WTC11 (cell line): ENCODE data around the gene HAND1. TPM values are rescaled to one million over a fixed set of nuclear protein-coding genes. Genes with fewer than 3 reads are reported as not detected.

Experiments used
- ATAC-seq: fragments of 200-7000 bp; cut with Tn5 transposase; 2 replicates; pipeline ENCODE4 v1.10.0; 2021; ENCODE audit warnings: mild to moderate bottlenecking, moderate library complexity
- CTCF ChIA-PET: fragments of 300-600 bp; sonication (Branson Sonifier 250); formaldehyde crosslinking; loops from one replicate; lab custom pipeline; 2021; ENCODE audit warnings: antibody characterized with exemption; lab: Charles Lee
- POLR2A ChIA-PET: fragments of 350-600 bp; sonication (Branson Sonifier 250); formaldehyde crosslinking; loops from one replicate; lab custom pipeline; 2021; ENCODE audit warnings: antibody characterized with exemption; lab: Charles Lee
- DNase-seq: peaks from one replicate; pipeline ENCODE4 v3.0.0; 2021; ENCODE audit warnings: low spot score
- H3K27ac Mint-ChIP-seq: 2 replicates; pipeline ENCODE4 v1.8.0; 2021; ENCODE audit warnings: mixed read lengths
- H3K27me3 Mint-ChIP-seq: 2 replicates; pipeline ENCODE4 v1.8.0; 2021; ENCODE audit warnings: low read depth, mild to moderate bottlenecking, moderate library complexity, mixed read lengths
- H3K36me3 Mint-ChIP-seq: 2 replicates; pipeline ENCODE4 v1.8.0; 2021; ENCODE audit warnings: mixed read lengths
- H3K4me1 Mint-ChIP-seq: 2 replicates; pipeline ENCODE4 v1.8.0; 2022; ENCODE audit warnings: mixed read lengths
- H3K4me3 Mint-ChIP-seq: 2 replicates; pipeline ENCODE4 v1.8.0; 2021; ENCODE audit warnings: mild to moderate bottlenecking, moderate library complexity, mixed read lengths
- H3K9me3 Mint-ChIP-seq: 2 replicates; pipeline ENCODE4 v1.8.0; 2021; ENCODE audit warnings: mixed read lengths
- ARID4B ChIP-seq: sonication (generic); formaldehyde crosslinking; IDR thresholded peaks from 2 replicates; pipeline ENCODE4 v1.8.0; 2023; ENCODE audit warnings: missing genetic modification reagents, mild to moderate bottlenecking, borderline replicate concordance
- ATF2 ChIP-seq: sonication (generic); formaldehyde crosslinking; IDR thresholded peaks from 2 replicates; pipeline ENCODE4 v1.8.1; 2022; ENCODE audit warnings: low read depth, missing genetic modification reagents, borderline replicate concordance
- ATF3 ChIP-seq: sonication (generic); formaldehyde crosslinking; conservative IDR thresholded peaks from 2 replicates; pipeline ENCODE4 v1.8.1; 2022; ENCODE audit warnings: mild to moderate bottlenecking, missing genetic modification reagents
- ESRRA ChIP-seq: sonication (generic); formaldehyde crosslinking; IDR thresholded peaks from 2 replicates; pipeline ENCODE4 v1.8.1; 2022; ENCODE audit warnings: mild to moderate bottlenecking, missing genetic modification reagents, borderline replicate concordance
- FOXP1 ChIP-seq: sonication (generic); formaldehyde crosslinking; IDR thresholded peaks from 2 replicates; pipeline ENCODE4 v1.8.0; 2022; ENCODE audit warnings: missing genetic modification reagents, mild to moderate bottlenecking, moderate library complexity, borderline replicate concordance
- FOXP4 ChIP-seq: sonication (generic); formaldehyde crosslinking; IDR thresholded peaks from 2 replicates; pipeline ENCODE4 v1.8.0; 2022; ENCODE audit warnings: mild to moderate bottlenecking, missing genetic modification reagents
- JAZF1 ChIP-seq: fragments of 250-450 bp; sonication (Bioruptor Pico); IDR thresholded peaks from 2 replicates; pipeline ENCODE4 v1.9.0; 2021; ENCODE audit warnings: moderate library complexity, mild to moderate bottlenecking, inconsistent platforms
- KAT7 ChIP-seq: sonication (generic); formaldehyde crosslinking; IDR thresholded peaks from 2 replicates; pipeline ENCODE4 v1.8.1; 2023; ENCODE audit warnings: missing genetic modification reagents, mild to moderate bottlenecking, borderline replicate concordance
- MAX ChIP-seq: sonication (generic); formaldehyde crosslinking; IDR thresholded peaks from 2 replicates; pipeline ENCODE4 v1.8.0; 2022; ENCODE audit warnings: mild to moderate bottlenecking, missing genetic modification reagents
- MYBL2 ChIP-seq: sonication (generic); formaldehyde crosslinking; IDR thresholded peaks from 2 replicates; pipeline ENCODE4 v1.8.1; 2023; ENCODE audit warnings: mild to moderate bottlenecking, moderate library complexity, missing genetic modification reagents
- PRDM15 ChIP-seq: sonication (generic); formaldehyde crosslinking; IDR thresholded peaks from 2 replicates; pipeline ENCODE4 v1.8.0; 2022; ENCODE audit warnings: missing genetic modification reagents
- SMAD3 ChIP-seq: sonication (generic); formaldehyde crosslinking; IDR thresholded peaks from 2 replicates; pipeline ENCODE4 v1.8.0; 2022; ENCODE audit warnings: missing genetic modification reagents, mild to moderate bottlenecking, borderline replicate concordance
- SMAD4 ChIP-seq: sonication (generic); formaldehyde crosslinking; IDR thresholded peaks from 2 replicates; pipeline ENCODE4 v1.8.0; 2022; ENCODE audit warnings: mild to moderate bottlenecking, missing genetic modification reagents
- SOX15 ChIP-seq: fragments of 250-450 bp; sonication (Bioruptor Pico); IDR thresholded peaks from 2 replicates; pipeline ENCODE4 v1.9.0; 2021; ENCODE audit warnings: mild to moderate bottlenecking
- SP1 ChIP-seq: sonication (generic); formaldehyde crosslinking; conservative IDR thresholded peaks from 2 replicates; pipeline ENCODE4 v1.8.1; 2022; ENCODE audit warnings: missing genetic modification reagents
- ZNF219 ChIP-seq: sonication (generic); formaldehyde crosslinking; IDR thresholded peaks from 2 replicates; pipeline ENCODE4 v1.8.0; 2023; ENCODE audit warnings: missing genetic modification reagents, mild to moderate bottlenecking, borderline replicate concordance
- ZNF425 ChIP-seq: fragments of 250-450 bp; sonication (Bioruptor Pico); conservative IDR thresholded peaks from 2 replicates; pipeline ENCODE4 v1.9.0; 2021; ENCODE audit warnings: mild to moderate bottlenecking
- ZNF532 ChIP-seq: fragments of 250-450 bp; sonication (Bioruptor Pico); IDR thresholded peaks from 2 replicates; pipeline ENCODE4 v1.9.0; 2021; ENCODE audit warnings: mild to moderate bottlenecking, borderline replicate concordance
- total RNA-seq: library from RNA; stranded (reverse); gene quantifications from 3 replicates; pipeline ENCODE4 v1.2.3, GENCODE V29; 2021

HAND1 gene
- total RNA-seq, 1 experiment from 2014 or later = not detected

GRCh38 chr5:154503698-154504039 is 25.6 kb upstream of the HAND1 start (continued):
- no peak for TF ChIP-seq ZNF532 (CRISPR knock-in tag)
- TF ChIP-seq ZNF219 = no peak
- TF ChIP-seq SMAD3 = no peak
- no peak for TF ChIP-seq ARID4B
- no peak for TF ChIP-seq ATF3 (CRISPR knock-in tag)

- POLR2A ChIA-PET = no interaction called here
- CTCF ChIA-PET = interaction anchor here (0.6 to 6.3 kb wide), 7 partner anchors 18 to 152 kb away, joined by 3 to 51 read pairs (median 4); no protein-coding TSS in a partner anchor
- Mint-ChIP-seq H3K36me3 (no peaks in the 10 kb centered on the region), H3K27ac (no peak overlapping the region), H3K9me3 (no peaks in the 10 kb centered on the region; the same call in 1 of the 2 replicates), H3K27me3 (peaks cover 3% of the 10 kb centered on the region; the same call in 1 of the 2 replicates), H3K4me3 (no peak overlapping the region), H3K4me1 (peaks cover 24% of the 10 kb centered on the region)
- ATAC-seq = no peak
- no peak for DNase-seq
- TF ChIP-seq SMAD4 (CRISPR knock-in tag) = no peak
- no peak for TF ChIP-seq KAT7 (CRISPR knock-in tag)
- TF ChIP-seq MAX (CRISPR knock-in tag) = no peak
- TF ChIP-seq JAZF1 = no peak
- TF ChIP-seq FOXP1 (CRISPR knock-in tag) = no peak
- TF ChIP-seq FOXP4 (CRISPR knock-in tag) = no peak
- no peak for TF ChIP-seq PRDM15 (CRISPR knock-in tag)
- TF ChIP-seq SP1 = no peak
- no peak for TF ChIP-seq ZNF425 (CRISPR knock-in tag)
- no peak for TF ChIP-seq ATF2
- TF ChIP-seq SOX15 (CRISPR knock-in tag) = no peak
- no peak for TF ChIP-seq ESRRA (CRISPR knock-in tag)
- no peak for TF ChIP-seq MYBL2 (CRISPR knock-in tag)
Observed at GRCh38 chr5:154502180-154502579, 24.2 kb upstream of the HAND1 start.
